ENCODE results near the gene ANKRD7.

Gene ANKRD7

GRCh38 chr7:118224521-118224920 lies at the start of gene ANKRD7:
TSS of gene ANKRD7 (plus strand) at chr7:118224704. CDS start at chr7:118224831, 127 bp downstream.
- DNase-seq: no peak

- DNase-seq: no peak
Measured at GRCh38 chr7:118175740-118176139, 48.8 kb upstream of the ANKRD7 start.

- DNase-seq: no peak
Measured at GRCh38 chr7:118179191-118179590, 45.3 kb upstream of the ANKRD7 start.

GRCh38 chr7:118182593-118183427 lies 41.7 kb upstream of the ANKRD7 start:
- DNase-seq: peak; percentile 8

- no peak for DNase-seq
Measured at GRCh38 chr7:118183428-118183785, 41.1 kb upstream of the ANKRD7 start.

- DNase-seq: peak; percentile 97
Measured at GRCh38 chr7:118183786-118184564, 40.5 kb upstream of the ANKRD7 start, which contains the start of gene LSM8. TSS of gene LSM8 (plus strand) at chr7:118184164. CDS start at chr7:118184224, 60 bp downstream.

GRCh38 chr7:118184565-118184940 lies 40.0 kb upstream of the ANKRD7 start:
- no peak for DNase-seq

- DNase-seq: no peak
Measured at GRCh38 chr7:118185163-118185860, 39.2 kb upstream of the ANKRD7 start.

- DNase-seq: peak; percentile 33
Measured at GRCh38 chr7:118186501-118186900, 38.0 kb upstream of the ANKRD7 start.

GRCh38 chr7:118194571-118194970 lies 29.9 kb upstream of the ANKRD7 start:
- no peak for DNase-seq

- peak; percentile 56 for DNase-seq
Measured at GRCh38 chr7:118195837-118196474, 28.5 kb upstream of the ANKRD7 start.

- no peak for DNase-seq
Measured at GRCh38 chr7:118202061-118202460, 22.4 kb upstream of the ANKRD7 start.

GRCh38 chr7:118214051-118214832 lies 10.3 kb upstream of the ANKRD7 start:
- DNase-seq: peak; percentile 75

GRCh38 chr7:118214833-118215182 lies 9.7 kb upstream of the ANKRD7 start:
- DNase-seq: no peak

- no peak for DNase-seq
Measured at GRCh38 chr7:118217210-118217619, 7.3 kb upstream of the ANKRD7 start.

GRCh38 chr7:118218413-118219156 lies 5.9 kb upstream of the ANKRD7 start:
- no peak for DNase-seq

- no peak for DNase-seq
Measured at GRCh38 chr7:118219157-118219512, 5.4 kb upstream of the ANKRD7 start.

- DNase-seq: no peak
Measured at GRCh38 chr7:118220583-118220982, 3.9 kb upstream of the ANKRD7 start.

- DNase-seq: no peak
Measured at GRCh38 chr7:118222591-118222990, 1.9 kb upstream of the ANKRD7 start.

GRCh38 chr7:118232837-118233236 lies 8.3 kb downstream of the ANKRD7 start:
- DNase-seq: no peak

- no peak for DNase-seq
Measured at GRCh38 chr7:118233799-118234198, 9.3 kb downstream of the ANKRD7 start.

GRCh38 chr7:118239014-118239413 lies 14.5 kb downstream of the ANKRD7 start:
- DNase-seq: no peak

All from activated CD4-positive, alpha-beta T cell treated with anti-CD3 and anti-CD28 coated beads, Interleukin-2, Interleukin-6, amounts not matched to agents 100 ng/mL and 50 ng/mL, durations not matched to agents 16 hours and 8 hours (primary cell).